Bronchial epithelial cell (primary cell): ENCODE data around the gene DGAT2L6. TPM values are rescaled to one million over a fixed set of nuclear protein-coding genes. Genes with fewer than 3 reads are reported as not detected.

Source experiments
- DNase-seq: peaks from one replicate; pipeline ENCODE4 v3.0.0-alpha.2; 2010; ENCODE audit warnings: low read depth
- FAIRE-seq: peaks from 2 replicates; lab custom pipeline; 2011; peaks lifted over from hg19 to GRCh38; lab: Jason Lieb, UNC
- H3K27me3 ChIP-seq: 2 replicates; pipeline ENCODE4 v1.5.1; 2011; ENCODE audit warnings: low read length; ENCODE audit not compliant: control insufficient read depth, insufficient read depth
- H3K36me3 ChIP-seq: 2 replicates; pipeline ENCODE4 v1.5.1; 2011; ENCODE audit warnings: low read length; ENCODE audit not compliant: control insufficient read depth, insufficient read depth
- H3K4me3 ChIP-seq: 2 replicates; pipeline ENCODE4 v1.5.1; 2011; ENCODE audit warnings: mild to moderate bottlenecking, low read depth, low read length, control low read depth
- total RNA-seq: library from RNA; depleted of rRNA; stranded (reverse); fragments of >200 nt; gene quantifications from 2 replicates; pipeline ENCODE4 v1.2.1, GENCODE V29; 2014
- TF ChIP-seq, protein P1 (sequence below): IDR thresholded peaks from 2 replicates; pipeline ENCODE4 v1.5.1; 2011; ENCODE audit warnings: mild to moderate bottlenecking, moderate library complexity, low read length, control low read depth, inconsistent platforms; ENCODE audit not compliant: insufficient read depth, severe bottlenecking

Gene DGAT2L6
- total RNA-seq, 1 donor from 2014 or later = not detected

DNA sequence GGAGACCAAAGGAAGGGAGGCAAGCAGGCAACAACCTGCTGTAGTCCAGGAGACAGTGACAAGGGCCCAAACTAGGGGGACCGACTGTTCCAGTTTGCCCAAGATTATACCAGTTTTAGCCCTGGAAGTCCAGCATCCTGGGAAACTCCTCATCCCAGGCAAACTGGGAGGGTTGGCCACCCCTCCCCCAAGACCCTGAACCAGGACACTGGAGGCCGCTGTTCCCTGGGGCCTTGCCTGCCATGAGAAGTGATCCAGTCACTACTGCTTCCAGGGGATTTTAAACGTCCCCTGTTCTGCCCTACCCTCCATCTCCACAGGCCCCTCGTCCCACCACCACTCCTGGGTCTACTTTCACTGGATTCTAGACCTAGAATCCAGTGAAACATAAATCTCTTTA, 4.3 kb upstream of the DGAT2L6 start:
- FAIRE-seq (no peak), DNase-seq (no peak)
- Histone ChIP-seq H3K27me3 (no peaks in the 10 kb centered on the region), H3K4me3 (no peak overlapping the region), H3K36me3 (no peaks in the 10 kb centered on the region)
- TF ChIP-seq, protein P1, sequence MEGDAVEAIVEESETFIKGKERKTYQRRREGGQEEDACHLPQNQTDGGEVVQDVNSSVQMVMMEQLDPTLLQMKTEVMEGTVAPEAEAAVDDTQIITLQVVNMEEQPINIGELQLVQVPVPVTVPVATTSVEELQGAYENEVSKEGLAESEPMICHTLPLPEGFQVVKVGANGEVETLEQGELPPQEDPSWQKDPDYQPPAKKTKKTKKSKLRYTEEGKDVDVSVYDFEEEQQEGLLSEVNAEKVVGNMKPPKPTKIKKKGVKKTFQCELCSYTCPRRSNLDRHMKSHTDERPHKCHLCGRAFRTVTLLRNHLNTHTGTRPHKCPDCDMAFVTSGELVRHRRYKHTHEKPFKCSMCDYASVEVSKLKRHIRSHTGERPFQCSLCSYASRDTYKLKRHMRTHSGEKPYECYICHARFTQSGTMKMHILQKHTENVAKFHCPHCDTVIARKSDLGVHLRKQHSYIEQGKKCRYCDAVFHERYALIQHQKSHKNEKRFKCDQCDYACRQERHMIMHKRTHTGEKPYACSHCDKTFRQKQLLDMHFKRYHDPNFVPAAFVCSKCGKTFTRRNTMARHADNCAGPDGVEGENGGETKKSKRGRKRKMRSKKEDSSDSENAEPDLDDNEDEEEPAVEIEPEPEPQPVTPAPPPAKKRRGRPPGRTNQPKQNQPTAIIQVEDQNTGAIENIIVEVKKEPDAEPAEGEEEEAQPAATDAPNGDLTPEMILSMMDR = no peak

DNA sequence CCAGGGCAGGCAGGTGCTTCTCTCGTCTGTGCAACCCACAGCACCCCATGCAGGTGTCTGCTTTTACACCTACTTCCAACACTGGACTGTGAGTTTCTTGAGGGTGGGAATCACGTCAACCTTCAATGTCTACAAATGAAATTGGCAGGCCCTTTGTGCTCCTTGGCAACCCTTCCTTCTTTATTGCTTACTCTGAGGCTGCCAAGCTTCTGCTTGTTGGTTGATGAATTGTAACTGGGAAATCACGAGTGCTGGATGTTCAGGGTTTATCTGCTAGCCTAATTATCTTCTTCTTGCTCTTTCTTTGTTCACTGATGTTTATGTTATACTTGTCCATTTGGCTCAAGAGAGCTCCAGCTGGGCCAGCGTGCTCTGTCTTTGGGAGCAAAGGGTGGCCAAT, 2.5 kb upstream of the DGAT2L6 start:
- TF ChIP-seq, protein P1 = no peak
- no peak for FAIRE-seq
- Histone ChIP-seq H3K27me3 (no peaks in the 10 kb centered on the region), H3K4me3 (no peak overlapping the region), H3K36me3 (no peaks in the 10 kb centered on the region)
- DNase-seq = no peak

DNA sequence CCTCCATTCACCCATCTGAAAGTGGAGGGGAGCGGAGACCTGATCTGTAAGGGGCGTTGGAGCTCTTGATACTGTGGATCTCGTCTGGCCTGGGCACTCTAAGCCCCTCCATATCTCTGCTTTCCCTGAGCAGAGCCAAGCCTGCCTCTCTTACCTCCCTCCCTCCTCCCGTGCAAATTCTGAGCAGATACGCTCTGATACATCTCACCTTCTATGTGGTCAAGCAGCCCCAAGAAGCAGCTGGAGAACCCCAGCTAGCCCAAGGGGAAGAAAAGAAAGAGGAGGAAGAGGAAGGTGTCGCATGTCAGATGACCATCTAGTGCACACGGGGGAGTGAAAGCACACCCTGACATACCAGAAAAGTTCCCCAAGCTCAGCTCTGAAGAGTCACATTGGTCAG, 1.9 kb upstream of the DGAT2L6 start:
- H3K36me3 ChIP-seq = no peaks in the 10 kb centered on the region
- DNase-seq = no peak
- no peak overlapping the region for H3K4me3 ChIP-seq
- TF ChIP-seq, protein P1 = no peak
- H3K27me3 ChIP-seq = no peaks in the 10 kb centered on the region
- FAIRE-seq = no peak

DNA sequence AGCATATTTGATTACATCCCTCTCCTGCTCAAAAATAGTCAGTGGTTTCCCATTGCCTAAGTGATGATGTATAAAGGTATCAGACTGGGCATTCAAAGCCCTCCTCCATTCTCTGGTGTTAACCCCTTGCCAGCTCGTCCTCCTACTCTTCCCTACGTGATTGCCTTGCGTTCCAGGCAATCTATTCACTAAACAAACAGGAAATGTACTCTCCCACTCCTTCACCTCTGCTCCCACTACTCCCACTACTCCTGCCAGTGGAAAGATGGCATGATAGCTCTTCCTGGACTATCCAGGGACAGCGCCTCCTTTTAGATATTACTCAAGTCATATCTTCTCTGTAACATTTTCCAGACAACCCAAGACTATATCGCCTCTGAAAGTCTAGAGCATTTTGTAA, 5.8 kb downstream of the DGAT2L6 start:
- Histone ChIP-seq H3K27me3 (no peaks in the 10 kb centered on the region), H3K36me3 (no peaks in the 10 kb centered on the region), H3K4me3 (no peak overlapping the region)
- FAIRE-seq (no peak), DNase-seq (peak; percentile 27)
- TF ChIP-seq, protein P1 = no peak

DNA sequence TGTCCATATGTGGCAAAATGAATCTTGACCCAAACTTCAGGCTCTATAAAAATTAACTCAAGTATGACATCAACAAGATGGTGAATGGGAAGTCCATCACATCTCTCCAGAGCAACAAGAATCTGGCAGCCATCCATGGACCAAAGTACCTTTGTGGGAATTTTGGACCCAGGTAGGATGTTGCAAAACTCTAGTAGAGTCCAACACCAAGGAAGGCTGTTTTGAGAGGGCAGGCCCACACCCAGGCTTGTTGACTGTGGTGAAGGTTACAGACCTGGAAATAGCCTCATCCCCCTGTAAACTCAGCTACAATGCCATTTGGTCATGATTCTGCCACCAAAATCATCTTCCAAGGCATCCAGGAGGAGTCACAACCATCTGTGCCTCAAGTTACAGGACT, 12.9 kb downstream of the DGAT2L6 start:
- Histone ChIP-seq H3K4me3 (no peak overlapping the region), H3K36me3 (no peaks in the 10 kb centered on the region), H3K27me3 (no peaks in the 10 kb centered on the region)
- TF ChIP-seq, protein P1 = no peak
- FAIRE-seq (no peak), DNase-seq (no peak)

DNA sequence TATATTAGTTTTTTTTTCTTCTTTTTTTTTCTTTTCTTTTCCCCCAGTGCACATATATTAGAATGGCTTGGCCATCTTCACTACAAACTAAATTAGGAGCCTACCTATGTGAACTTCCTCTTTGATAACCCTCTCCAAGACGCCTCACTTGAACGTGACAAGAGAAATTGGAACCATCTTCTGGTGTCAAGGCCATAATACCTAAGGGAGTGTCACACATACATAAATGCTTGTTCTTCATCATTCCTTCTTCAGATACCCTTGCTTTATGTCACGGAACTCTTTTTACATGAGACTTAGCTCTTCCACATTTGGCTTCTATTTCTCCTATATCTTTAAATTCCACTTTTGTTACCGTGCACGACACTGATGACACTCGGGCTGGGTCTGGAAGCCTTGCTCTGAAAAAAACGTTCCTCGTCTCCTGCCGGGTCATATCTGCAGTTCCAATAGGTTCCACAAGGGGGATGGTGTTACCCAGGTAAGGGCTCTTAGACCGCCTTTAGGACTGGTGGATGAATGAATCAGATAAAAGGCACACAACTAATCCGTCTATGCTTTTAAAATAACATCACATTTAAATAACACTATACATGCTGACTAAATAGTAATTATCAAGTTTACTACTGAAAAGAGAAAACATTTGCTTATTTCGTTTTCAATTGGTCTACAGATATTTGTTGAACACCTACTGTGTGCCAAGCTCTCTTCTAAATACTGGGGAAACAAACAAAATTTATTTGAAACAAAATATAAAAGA, 19.9 kb downstream of the DGAT2L6 start:
- Histone ChIP-seq H3K36me3 (no peaks in the 10 kb centered on the region), H3K27me3 (no peaks in the 10 kb centered on the region), H3K4me3 (no peak overlapping the region)
- TF ChIP-seq, protein P1 = peak; percentile 55
- peak; percentile 62 for DNase-seq
- FAIRE-seq = no peak
